HEK293T (cell line): Measurements from ENCODE around the gene KCNMA1.

Experiments
- ARNT ChIP-seq: fragments of 450-650 bp; IDR thresholded peaks from 2 replicates; pipeline ENCODE4 v1.6.1; 2017; ENCODE audit warnings: mild to moderate bottlenecking
- BHLHE40 ChIP-seq: fragments of 450-650 bp; IDR thresholded peaks from 2 replicates; pipeline ENCODE4 v1.6.1; 2016; ENCODE audit warnings: mild to moderate bottlenecking, moderate library complexity, borderline replicate concordance
- CTBP1 ChIP-seq: fragments of 450-650 bp; IDR thresholded peaks from 2 replicates; pipeline ENCODE4 v1.6.1; 2016; ENCODE audit warnings: borderline replicate concordance
- ELF4 ChIP-seq: fragments of 450-650 bp; IDR thresholded peaks from 2 replicates; pipeline ENCODE4 v1.6.1; 2017; ENCODE audit warnings: antibody characterized with exemption
- FOXA1 ChIP-seq: fragments of 450-650 bp; IDR thresholded peaks from 2 replicates; pipeline ENCODE4 v1.6.1; 2016; ENCODE audit warnings: mild to moderate bottlenecking
- FOXK2 ChIP-seq: fragments of 450-650 bp; IDR thresholded peaks from 2 replicates; pipeline ENCODE4 v1.6.1; 2016; ENCODE audit warnings: mild to moderate bottlenecking
- NFRKB ChIP-seq: fragments of 450-650 bp; IDR thresholded peaks from 2 replicates; pipeline ENCODE4 v1.6.1; 2016; ENCODE audit warnings: mild to moderate bottlenecking, moderate library complexity
- SP1 ChIP-seq: fragments of 450-650 bp; IDR thresholded peaks from 2 replicates; pipeline ENCODE4 v1.6.1; 2017
- SUZ12 ChIP-seq: fragments of 450-650 bp; IDR thresholded peaks from 2 replicates; pipeline ENCODE4 v1.6.1; 2016; ENCODE audit warnings: mild to moderate bottlenecking
- TARDBP ChIP-seq: fragments of 450-650 bp; IDR thresholded peaks from 2 replicates; pipeline ENCODE4 v1.6.1; 2016

DNA sequence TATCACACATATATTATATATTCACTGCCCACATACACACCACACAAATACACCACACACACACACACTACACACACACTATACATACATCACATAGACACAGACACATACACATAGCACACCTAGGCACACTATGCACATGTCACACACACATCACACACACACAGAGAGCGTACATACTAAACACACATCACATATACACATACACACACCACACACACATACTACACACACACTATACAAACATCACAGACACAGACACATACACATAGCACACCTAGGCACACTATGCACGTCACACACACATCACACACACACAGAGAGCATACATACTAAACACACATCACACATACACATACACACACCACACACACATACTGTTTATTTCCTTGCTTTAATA, 165.5 kb downstream of the KCNMA1 start:
- TF ChIP-seq ELF4 (no peak), ARNT (no peak), FOXK2 (no peak), NFRKB (no peak), BHLHE40 (no peak), SP1 (no peak), CTBP1 (no peak), SUZ12 (no peak), FOXA1 (no peak), TARDBP (no peak)
